ENCODE data around the gene PPP1R37. TPM values are rescaled to one million over a fixed set of nuclear protein-coding genes. Genes with fewer than 3 reads are reported as not detected.

The PPP1R37 gene
- total and polyA plus RNA-seq, 2 donors (not counting 3 experiments of a cell fraction or from before 2014, with no cell fraction given): 16.2 to 27.1 TPM

GRCh38 chr19:45070214-45070613 is 22.8 kb upstream of the PPP1R37 start:
- no TSS peak for BruUV-seq (replicated peaks)
- Histone ChIP-seq H2AFZ (ENCODE audit: low read depth, low read length) (no peak overlapping the region), H3K27me3 (ENCODE audit: control insufficient read depth in 2 of 2, insufficient read depth in 2 of 2, low read length in 2 of 2) (no peaks in the 10 kb centered on the region), H3K9me3 (replicated peaks; ENCODE audit: control insufficient read depth, insufficient read depth, low read length) (no peaks in the 10 kb centered on the region), H3K9me1 (replicated peaks; ENCODE audit: control insufficient read depth, extremely low read depth, insufficient read depth, low read length) (no peaks in the 10 kb centered on the region), H3K79me2 (ENCODE audit: control insufficient read depth, insufficient read depth, low read length) (no peaks in the 10 kb centered on the region), H4K20me1 (replicated peaks; ENCODE audit: control insufficient read depth, extremely low read depth, insufficient read depth, low read length) (no peaks in the 10 kb centered on the region), H3K27ac (ENCODE audit: insufficient read depth, low read depth, low read length) (no peak overlapping the region), H3K4me3 (replicated peaks in 1 of 3; ENCODE audit: insufficient read depth in 1 of 3, low read depth in 1 of 3, low read length in 3 of 3) (no peak overlapping the region), H3K9ac (replicated peaks; ENCODE audit: extremely low read depth, insufficient read depth, low read length) (no peak overlapping the region), H3K4me1 (ENCODE audit: control insufficient read depth, extremely low read depth, insufficient read depth, low read length) (no peaks in the 10 kb centered on the region), H3K4me2 (ENCODE audit: insufficient read depth, low read length) (no peak overlapping the region), H3K36me3 (ENCODE audit: control insufficient read depth in 2 of 2, extremely low read depth in 1 of 2, insufficient read depth in 2 of 2, low read length in 2 of 2) (peaks cover 2 to 36% of the 10 kb centered on the region in 2 experiments)
- POLR2A ChIA-PET: no interaction called here
- CTCF ChIA-PET: no interaction called here
- dilution Hi-C loops (cut with MboI; ENCODE audit: extremely low pct_ligation_motif_present, low sequenced_read_pairs) (no loop called here), intact Hi-C loops (cut with micrococcal nuclease) (no loop called here)
- FAIRE-seq (no peak), DNase-seq (ENCODE audit: low read depth, low spot score) (no peak)
- TF ChIP-seq POLR2A (IDR thresholded peaks at IDR 0.05; ENCODE audit: low read depth, low read length): no peak

- CTCF ChIA-PET: interaction anchor here (2.1 kb wide), 1 partner anchor 12 kb away, joined by 13 read pairs; no protein-coding TSS in a partner anchor
- no peak for FAIRE-seq
- H3K9ac ChIP-seq (replicated peaks; ENCODE audit: extremely low read depth, insufficient read depth, low read length): no peak overlapping the region
Observed at GRCh38 chr19:45070861-45071544, 22.0 kb upstream of the PPP1R37 start.

More at GRCh38 chr19:45070861-45071544, 22.0 kb upstream of the PPP1R37 start:
- no peak overlapping the region for H2AFZ ChIP-seq (ENCODE audit: low read depth, low read length)
- H3K27me3 ChIP-seq (ENCODE audit: control insufficient read depth in 2 of 2, insufficient read depth in 2 of 2, low read length in 2 of 2): no peaks in the 10 kb centered on the region
- POLR2A ChIA-PET: no interaction called here
- no peak overlapping the region for H3K4me2 ChIP-seq (ENCODE audit: insufficient read depth, low read length)
- H3K79me2 ChIP-seq (ENCODE audit: control insufficient read depth, insufficient read depth, low read length): no peaks in the 10 kb centered on the region
- intact Hi-C loops (cut with micrococcal nuclease) (no loop called here), dilution Hi-C loops (cut with MboI; ENCODE audit: extremely low pct_ligation_motif_present, low sequenced_read_pairs) (no loop called here)
- no peak for DNase-seq (ENCODE audit: low read depth, low spot score)
- H3K27ac ChIP-seq (ENCODE audit: insufficient read depth, low read depth, low read length): no peak overlapping the region
- no TSS peak for BruUV-seq (replicated peaks)
- H3K4me1 ChIP-seq (ENCODE audit: control insufficient read depth, extremely low read depth, insufficient read depth, low read length): no peaks in the 10 kb centered on the region
- H3K9me1 ChIP-seq (replicated peaks; ENCODE audit: control insufficient read depth, extremely low read depth, insufficient read depth, low read length): no peaks in the 10 kb centered on the region
- no peaks in the 10 kb centered on the region for H3K9me3 ChIP-seq (replicated peaks; ENCODE audit: control insufficient read depth, insufficient read depth, low read length)
- H4K20me1 ChIP-seq (replicated peaks; ENCODE audit: control insufficient read depth, extremely low read depth, insufficient read depth, low read length): no peaks in the 10 kb centered on the region
- TF ChIP-seq FOS (IDR thresholded peaks at IDR 0.05; ENCODE audit: borderline replicate concordance, insufficient read depth, low read length) (no peak), MAX (IDR thresholded peaks at IDR 0.05; ENCODE audit: insufficient read depth, insufficient read length) (no peak), POLR2AphosphoS5 (IDR thresholded peaks at IDR 0.05; ENCODE audit: insufficient read depth, low read depth, low read length) (no peak), EZH2 (IDR thresholded peaks at IDR 0.05; ENCODE audit: borderline replicate concordance, low read depth, low read length, severe bottlenecking) (no peak), CTCF (IDR thresholded peaks at IDR 0.05; ENCODE audit: extremely low read depth in 1 of 2, insufficient read depth in 1 of 2, low read depth in 1 of 2, low read length in 2 of 2) (no peak), GATA2 (IDR thresholded peaks at IDR 0.05; ENCODE audit: insufficient read depth, insufficient read length, low read depth, low read length) (no peak), POLR2A (IDR thresholded peaks at IDR 0.05; ENCODE audit: low read depth, low read length) (no peak), JUN (IDR thresholded peaks at IDR 0.05; ENCODE audit: borderline replicate concordance, insufficient read depth, insufficient read length, low read depth) (no peak), MYC (IDR thresholded peaks at IDR 0.05; ENCODE audit: low read depth, low read length) (no peak)
- peaks cover 2 to 29% of the 10 kb centered on the region in 2 experiments for H3K36me3 ChIP-seq (ENCODE audit: control insufficient read depth in 2 of 2, extremely low read depth in 1 of 2, insufficient read depth in 2 of 2, low read length in 2 of 2)
- no peak overlapping the region for H3K4me3 ChIP-seq (replicated peaks in 1 of 3; ENCODE audit: insufficient read depth in 1 of 3, low read depth in 1 of 3, low read length in 3 of 3)

All from endothelial cell of umbilical vein (primary cell).